Ovary (tissue), 9 donors: ENCODE results near the gene TMEM266. TPM values are rescaled to one million over a fixed set of nuclear protein-coding genes. Genes with fewer than 3 reads are reported as not detected.

Experiments
- DNase-seq, 5 donors: peaks; one replicate each; pipeline ENCODE4 v3.0.0-alpha.2; 2019 to 2020
- H3K27ac ChIP-seq, 2 donors: fragments of 200-600 bp; one replicate each; pipeline versions ENCODE4 v1.5.1 to v1.8.0; 2019 to 2022
- H3K27me3 ChIP-seq: fragments of 200-600 bp; one replicate; pipeline ENCODE4 v1.8.0; 2022
- H3K36me3 ChIP-seq: fragments of 200-600 bp; sonication (generic); one replicate; pipeline ENCODE4 v1.5.1; 2019
- H3K4me1 ChIP-seq: one replicate; pipeline ENCODE4 v1.8.1; 2013; ENCODE audit warnings: mild to moderate bottlenecking, moderate library complexity; ENCODE audit not compliant: insufficient read depth
- H3K4me3 ChIP-seq: fragments of 200-600 bp; sonication (generic); one replicate; pipeline ENCODE4 v1.5.1; 2017
- H3K9me3 ChIP-seq, 2 donors: fragments of 200-600 bp in 1 of 2; sonication (generic) in 1 of 2; one replicate each; pipeline versions ENCODE4 v1.5.1 to v1.8.1; 2013 to 2019; ENCODE audit warnings: mild to moderate bottlenecking in 1 of 2, moderate library complexity in 1 of 2
- EP300 ChIP-seq: sonication (generic); formaldehyde crosslinking; IDR thresholded peaks from one replicate; pipeline ENCODE4 v1.6.1; 2017; ENCODE audit warnings: antibody characterized with exemption
- POLR2A ChIP-seq: fragments of 450-650 bp; IDR thresholded peaks from one replicate; pipeline ENCODE4 v1.6.1; 2017; ENCODE audit warnings: antibody characterized with exemption, mild to moderate bottlenecking, moderate library complexity
- WGBS, 3 donors: extraction: QIAGEN DNeasy Blood & Tissue Kit in 1 of 3; methylation state at CpG; one replicate each; pipeline versions ENCODE4 v1.1.5 to v1.1.7; 2013 to 2017; 5-methylcytosine and 5-hydroxymethylcytosine counted together
- intact Hi-C, 4 donors: fragments of 100-400 bp; cut with DNase I; formaldehyde crosslinking; loops; one replicate each; pipeline versions ENCODE4 v1.11.0 to v1.15.1; 2022 to 2023
- polyA plus RNA-seq, 2 donors: library from polyadenylated mRNA; stranded (reverse); fragments of 200-250 nt in 1 of 2; fragments of 350-450 nt in 1 of 2; fragmentation: Illumina TruSeq in 1 of 2; extraction: RNeasy Lipid Tissue Mini Kit (QIAGEN cat#74804) in 1 of 2; gene quantifications; one replicate each; pipeline ENCODE4 v1.2.3, GENCODE V29; 2013 to 2014
- total RNA-seq, 7 donors: library from RNA; depleted of rRNA in 2 of 7; stranded (reverse); fragments of >200 nt in 2 of 7; fragmentation: NEBNext Ultra II Directional in 3 of 7; extraction: Animal tissue kit (Norgen Biotek cat#: 25700) in 3 of 7; gene quantifications; one replicate each; pipeline versions ENCODE4 v1.1.0 to v1.2.4, GENCODE V29; 2016 to 2023
- TF ChIP-seq, protein P1 (sequence below), 3 donors: fragments of 450-650 bp in 2 of 3; fragments of 200-600 bp in 1 of 3; IDR thresholded peaks; one replicate each; pipeline versions ENCODE4 v1.5.1 to v1.8.0; 2016 to 2022; ENCODE audit warnings: antibody characterized with exemption in 3 of 3, mild to moderate bottlenecking in 1 of 3
- donor health status: DM: no; HTN: no; CAD: no; lungs with moderate emphysema.
- donor health status: DM: no; HTN: no; CAD: no.
- donor health status: Bipolar disorder and iron deficiency.
- donor health status: DM: yes; HTN: yes; CAD: no.
- donor health status: DM: no; HTN: no; CAD: no.
- donor health status: DM: yes; HTN: yes; CAD: no.

The TMEM266 gene
- total and polyA plus RNA-seq, 9 donors: 0.11 to 0.13 TPM; not detected in 7

- no peak for TF ChIP-seq EP300
- TF ChIP-seq, protein P1, sequence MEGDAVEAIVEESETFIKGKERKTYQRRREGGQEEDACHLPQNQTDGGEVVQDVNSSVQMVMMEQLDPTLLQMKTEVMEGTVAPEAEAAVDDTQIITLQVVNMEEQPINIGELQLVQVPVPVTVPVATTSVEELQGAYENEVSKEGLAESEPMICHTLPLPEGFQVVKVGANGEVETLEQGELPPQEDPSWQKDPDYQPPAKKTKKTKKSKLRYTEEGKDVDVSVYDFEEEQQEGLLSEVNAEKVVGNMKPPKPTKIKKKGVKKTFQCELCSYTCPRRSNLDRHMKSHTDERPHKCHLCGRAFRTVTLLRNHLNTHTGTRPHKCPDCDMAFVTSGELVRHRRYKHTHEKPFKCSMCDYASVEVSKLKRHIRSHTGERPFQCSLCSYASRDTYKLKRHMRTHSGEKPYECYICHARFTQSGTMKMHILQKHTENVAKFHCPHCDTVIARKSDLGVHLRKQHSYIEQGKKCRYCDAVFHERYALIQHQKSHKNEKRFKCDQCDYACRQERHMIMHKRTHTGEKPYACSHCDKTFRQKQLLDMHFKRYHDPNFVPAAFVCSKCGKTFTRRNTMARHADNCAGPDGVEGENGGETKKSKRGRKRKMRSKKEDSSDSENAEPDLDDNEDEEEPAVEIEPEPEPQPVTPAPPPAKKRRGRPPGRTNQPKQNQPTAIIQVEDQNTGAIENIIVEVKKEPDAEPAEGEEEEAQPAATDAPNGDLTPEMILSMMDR (IDR thresholded peaks at IDR 0.05): no peak
- TF ChIP-seq POLR2A: no peak
Observed at GRCh38 chr15:76163457-76164295, 103.9 kb downstream of the TMEM266 start.

DNA sequence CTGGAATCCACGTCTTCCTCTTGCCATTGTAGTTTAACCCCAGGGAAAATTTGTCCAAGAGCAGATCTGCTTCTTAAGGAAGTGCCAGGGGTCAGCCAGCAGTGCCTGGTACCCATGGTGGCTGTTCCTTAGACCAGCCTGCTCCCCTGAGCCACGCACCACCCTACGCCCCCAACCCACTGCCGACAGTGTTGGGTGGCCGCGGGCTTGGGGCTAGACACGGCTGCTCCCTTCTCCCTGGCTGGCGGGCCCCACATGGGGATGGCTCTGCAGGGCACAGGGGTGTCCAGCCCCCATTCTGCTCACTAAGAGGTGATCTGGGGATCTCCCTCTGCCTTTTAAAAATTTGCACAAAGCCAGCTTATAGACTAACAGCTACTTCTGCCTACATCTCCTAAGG is 104.8 kb downstream of the TMEM266 start:
- TF ChIP-seq POLR2A (no peak), EP300 (no peak)
- TF ChIP-seq, protein P1 (IDR thresholded peaks at IDR 0.05): no peak
- no peaks in the 10 kb centered on the region for H3K36me3 ChIP-seq
- H3K4me3 ChIP-seq: no peak overlapping the region
- intact Hi-C loops: no loop called here
- no peaks in the 10 kb centered on the region for H3K9me3 ChIP-seq
- no peak for DNase-seq
- WGBS, 3 donors: 95 to 98% (median 95%) methylated on average over 8 of the region's 8 CpGs
- no peak overlapping the region for H3K27ac ChIP-seq
- no peaks in the 10 kb centered on the region for H3K27me3 ChIP-seq
- H3K4me1 ChIP-seq: peaks cover 30% of the 10 kb centered on the region

More at GRCh38 chr15:76163457-76164295, 103.9 kb downstream of the TMEM266 start:
- intact Hi-C loops: no loop called here
- peak; percentile 76 to 88 (median 79) for DNase-seq
- H3K9me3 ChIP-seq: no peaks in the 10 kb centered on the region
- no peak overlapping the region for H3K4me3 ChIP-seq
- H3K36me3 ChIP-seq: no peaks in the 10 kb centered on the region
- 13 to 31% (median 24%) methylated on average over 21 of the region's 21 CpGs for whole genome bisulfite sequencing, 3 donors
- peaks cover 30% of the 10 kb centered on the region for H3K4me1 ChIP-seq
- H3K27me3 ChIP-seq: no peaks in the 10 kb centered on the region
- H3K27ac ChIP-seq: peak overlapping the region in 1 of 2 donors; percentile 45

GRCh38 chr15:76165951-76166350 is 106.2 kb downstream of the TMEM266 start:
- no peak for DNase-seq
- H3K36me3 ChIP-seq: no peaks in the 10 kb centered on the region

DNA sequence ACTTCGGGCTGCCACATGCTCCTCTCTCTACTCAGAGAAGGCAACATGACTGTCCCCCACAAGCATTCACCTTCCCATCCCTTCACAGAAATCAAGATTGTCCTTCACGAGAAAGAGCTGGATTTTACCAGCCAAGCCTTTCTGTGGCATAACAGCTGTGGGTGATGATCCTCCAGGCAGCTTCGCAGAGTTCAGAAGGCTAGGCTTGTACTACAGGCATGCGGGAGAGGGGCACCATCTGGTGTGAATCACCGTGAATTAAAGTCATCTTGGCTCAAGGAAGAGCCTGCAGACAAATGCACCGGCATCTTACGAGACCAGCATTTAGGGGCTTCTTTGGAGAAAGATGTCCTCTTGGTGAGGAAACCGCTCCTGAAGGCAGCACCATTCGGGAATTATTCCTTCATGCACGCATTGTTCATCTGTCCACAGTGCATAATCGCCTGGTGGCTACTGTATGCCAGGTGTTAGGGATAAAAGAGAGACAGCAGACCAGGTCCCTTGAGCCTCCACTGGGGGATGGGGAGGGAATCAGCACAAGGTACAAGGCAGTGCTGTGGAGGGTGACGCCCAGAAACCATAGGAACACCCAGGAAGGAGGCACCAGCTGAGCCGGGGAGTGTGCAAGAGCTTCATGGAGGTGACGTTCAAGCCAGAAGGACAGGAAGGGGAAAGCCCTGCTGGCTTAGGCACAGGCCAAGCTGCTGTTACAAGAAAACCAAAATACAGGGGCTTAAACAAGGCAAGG is 108.6 kb downstream of the TMEM266 start:
- Histone ChIP-seq H3K4me3 (no peak overlapping the region), H3K36me3 (no peaks in the 10 kb centered on the region), H3K27ac (no peak overlapping the region), H3K27me3 (no peaks in the 10 kb centered on the region), H3K9me3 (no peaks in the 10 kb centered on the region), H3K4me1 (peaks cover 6% of the 10 kb centered on the region)
- TF ChIP-seq EP300 (no peak), POLR2A (no peak)
- TF ChIP-seq, protein P1 (IDR thresholded peaks at IDR 0.05): no peak
- WGBS, 3 donors: 81 to 87% (median 85%) methylated on average over 14 of the region's 14 CpGs
- intact Hi-C loops: no loop called here
- DNase-seq: no peak

More at GRCh38 chr15:76165951-76166350, 106.2 kb downstream of the TMEM266 start:
- TF ChIP-seq POLR2A: no peak
- TF ChIP-seq, protein P1 (IDR thresholded peaks at IDR 0.05): no peak
- no peak for TF ChIP-seq EP300
- H3K4me1 ChIP-seq: peaks cover 27% of the 10 kb centered on the region
- H3K27ac ChIP-seq: no peak overlapping the region
- no peak overlapping the region for H3K4me3 ChIP-seq
- no peaks in the 10 kb centered on the region for H3K9me3 ChIP-seq
- H3K27me3 ChIP-seq: no peaks in the 10 kb centered on the region
- WGBS, 3 donors: 53 to 75% (median 61%) methylated on average over 15 of the region's 15 CpGs
- intact Hi-C loops: no loop called here
